MM.1S (cell line): ENCODE results near the gene SULT2A1.

Experiments used
- CTCF ChIP-seq: fragments of 300-600 bp; sonication (generic); IDR thresholded peaks from 2 replicates; pipeline ENCODE4 v1.5.1; 2016; ENCODE audit warnings: antibody characterized with exemption, low read length, mixed read lengths
- EZH2 ChIP-seq: fragments of 300-600 bp; sonication (generic); optimal IDR thresholded peaks from 2 replicates; pipeline ENCODE3; 2017; ENCODE audit warnings: low read depth, mild to moderate bottlenecking, antibody characterized with exemption, low read length, mixed read lengths

GRCh38 chr19:47901370-47901769 is 15.3 kb upstream of the SULT2A1 start:
- TF ChIP-seq CTCF (no peak), EZH2 (no peak)
